WTC11 (cell line): ENCODE results near the gene ZBTB20. TPM values are rescaled to one million over a fixed set of nuclear protein-coding genes. Genes with fewer than 3 reads are reported as not detected.

Experiments
- ATAC-seq: fragments of 200-7000 bp; cut with Tn5 transposase; 2 replicates; pipeline ENCODE4 v1.10.0; 2021; ENCODE audit warnings: mild to moderate bottlenecking, moderate library complexity
- CTCF ChIA-PET: fragments of 300-600 bp; sonication (Branson Sonifier 250); formaldehyde crosslinking; loops from one replicate; lab custom pipeline; 2021; ENCODE audit warnings: antibody characterized with exemption; lab: Charles Lee
- POLR2A ChIA-PET: fragments of 350-600 bp; sonication (Branson Sonifier 250); formaldehyde crosslinking; loops from one replicate; lab custom pipeline; 2021; ENCODE audit warnings: antibody characterized with exemption; lab: Charles Lee
- DNase-seq: peaks from one replicate; pipeline ENCODE4 v3.0.0; 2021; ENCODE audit warnings: low spot score
- H3K27ac Mint-ChIP-seq: 2 replicates; pipeline ENCODE4 v1.8.0; 2021; ENCODE audit warnings: mixed read lengths
- H3K27me3 Mint-ChIP-seq: 2 replicates; pipeline ENCODE4 v1.8.0; 2021; ENCODE audit warnings: low read depth, mild to moderate bottlenecking, moderate library complexity, mixed read lengths
- H3K36me3 Mint-ChIP-seq: 2 replicates; pipeline ENCODE4 v1.8.0; 2021; ENCODE audit warnings: mixed read lengths
- H3K4me1 Mint-ChIP-seq: 2 replicates; pipeline ENCODE4 v1.8.0; 2022; ENCODE audit warnings: mixed read lengths
- H3K4me3 Mint-ChIP-seq: 2 replicates; pipeline ENCODE4 v1.8.0; 2021; ENCODE audit warnings: mild to moderate bottlenecking, moderate library complexity, mixed read lengths
- H3K9me3 Mint-ChIP-seq: 2 replicates; pipeline ENCODE4 v1.8.0; 2021; ENCODE audit warnings: mixed read lengths
- CREM ChIP-seq: sonication (generic); formaldehyde crosslinking; IDR thresholded peaks from 2 replicates; pipeline ENCODE4 v1.8.1; 2022; ENCODE audit warnings: mild to moderate bottlenecking, missing genetic modification reagents, moderate library complexity
- CTCF ChIP-seq: fragments of 200-600 bp; IDR thresholded peaks from 2 replicates; pipeline ENCODE4 v1.8.0; 2022; ENCODE audit warnings: antibody characterized with exemption
- ETV6 ChIP-seq: sonication (generic); formaldehyde crosslinking; IDR thresholded peaks from 2 replicates; pipeline ENCODE4 v1.8.1; 2022; ENCODE audit warnings: mild to moderate bottlenecking, missing genetic modification reagents
- FOXK1 ChIP-seq: sonication (generic); formaldehyde crosslinking; IDR thresholded peaks from 2 replicates; pipeline ENCODE4 v1.8.0; 2022; ENCODE audit warnings: mild to moderate bottlenecking, moderate library complexity, missing genetic modification reagents
- GABPB1 ChIP-seq: sonication (generic); formaldehyde crosslinking; IDR thresholded peaks from 2 replicates; pipeline ENCODE4 v1.8.1; 2023; ENCODE audit warnings: mild to moderate bottlenecking, missing genetic modification reagents
- HMGA2 ChIP-seq: fragments of 250-450 bp; sonication (Bioruptor Pico); IDR thresholded peaks from 2 replicates; pipeline ENCODE4 v1.4.0; 2021; ENCODE audit warnings: mild to moderate bottlenecking, moderate library complexity
- MYBL2 ChIP-seq: sonication (generic); formaldehyde crosslinking; IDR thresholded peaks from 2 replicates; pipeline ENCODE4 v1.8.1; 2023; ENCODE audit warnings: mild to moderate bottlenecking, moderate library complexity, missing genetic modification reagents
- NFYB ChIP-seq: sonication (generic); formaldehyde crosslinking; conservative IDR thresholded peaks from 2 replicates; pipeline ENCODE4 v1.8.0; 2022; ENCODE audit warnings: low read depth, missing genetic modification reagents
- NR1H2 ChIP-seq: sonication (generic); formaldehyde crosslinking; IDR thresholded peaks from 2 replicates; pipeline ENCODE4 v1.9.0; 2021; ENCODE audit warnings: mild to moderate bottlenecking, moderate library complexity, missing genetic modification reagents
- NR3C1 ChIP-seq: sonication (generic); formaldehyde crosslinking; conservative IDR thresholded peaks from 2 replicates; pipeline ENCODE4 v1.8.1; 2023; ENCODE audit warnings: low read depth, mild to moderate bottlenecking, missing genetic modification reagents
- SOX15 ChIP-seq: fragments of 250-450 bp; sonication (Bioruptor Pico); IDR thresholded peaks from 2 replicates; pipeline ENCODE4 v1.9.0; 2021; ENCODE audit warnings: mild to moderate bottlenecking
- ZNF317 ChIP-seq: sonication (generic); formaldehyde crosslinking; IDR thresholded peaks from 2 replicates; pipeline ENCODE4 v1.8.1; 2023; ENCODE audit warnings: low read depth, mild to moderate bottlenecking, moderate library complexity, missing genetic modification reagents, borderline replicate concordance
- ZNF416 ChIP-seq: fragments of 250-450 bp; sonication (Bioruptor Pico); IDR thresholded peaks from 2 replicates; pipeline ENCODE4 v1.9.0; 2021; ENCODE audit warnings: mild to moderate bottlenecking, inconsistent platforms
- ZNF425 ChIP-seq: fragments of 250-450 bp; sonication (Bioruptor Pico); conservative IDR thresholded peaks from 2 replicates; pipeline ENCODE4 v1.9.0; 2021; ENCODE audit warnings: mild to moderate bottlenecking
- ZSCAN18 ChIP-seq: fragments of 250-450 bp; sonication (Bioruptor Pico); IDR thresholded peaks from 2 replicates; pipeline ENCODE4 v2.1.2; 2022; ENCODE audit warnings: mild to moderate bottlenecking, moderate library complexity
- total RNA-seq: library from RNA; stranded (reverse); gene quantifications from 3 replicates; pipeline ENCODE4 v1.2.3, GENCODE V29; 2021
- TF ChIP-seq, protein P1 (sequence below): fragments of 250-450 bp; sonication (Bioruptor Pico); IDR thresholded peaks from 2 replicates; pipeline ENCODE4 v1.9.0; 2021; ENCODE audit warnings: mild to moderate bottlenecking
- TF ChIP-seq, protein P2 (sequence below): sonication (generic); formaldehyde crosslinking; IDR thresholded peaks from 2 replicates; pipeline ENCODE4 v1.8.0; 2022; ENCODE audit warnings: missing genetic modification reagents
- TF ChIP-seq, protein P3 (sequence below): sonication (generic); formaldehyde crosslinking; IDR thresholded peaks from 2 replicates; pipeline ENCODE4 v1.8.0; 2022; ENCODE audit warnings: mild to moderate bottlenecking, missing genetic modification reagents
- TF ChIP-seq, protein P4 (sequence below): sonication (generic); formaldehyde crosslinking; IDR thresholded peaks from 2 replicates; pipeline ENCODE4 v1.8.1; 2023; ENCODE audit warnings: mild to moderate bottlenecking, missing genetic modification reagents, moderate library complexity

The ZBTB20 gene
- total RNA-seq, 1 experiment from 2014 or later: 1.5 TPM

- Mint-ChIP-seq H3K4me1 (peaks cover 15% of the 10 kb centered on the region), H3K27me3 (peaks cover 67% of the 10 kb centered on the region), H3K4me3 (no peak overlapping the region), H3K9me3 (no peaks in the 10 kb centered on the region), H3K36me3 (no peaks in the 10 kb centered on the region)
- POLR2A ChIA-PET: no interaction called here
- ATAC-seq (peak; percentile 12; the same call in 1 of the 2 replicates), DNase-seq (no peak)
- TF ChIP-seq ZSCAN18 (no peak), CTCF (no peak), NFYB (no peak), ZNF416 (CRISPR knock-in tag) (no peak), ZNF317 (CRISPR knock-in tag) (no peak)
- TF ChIP-seq, protein P1, sequence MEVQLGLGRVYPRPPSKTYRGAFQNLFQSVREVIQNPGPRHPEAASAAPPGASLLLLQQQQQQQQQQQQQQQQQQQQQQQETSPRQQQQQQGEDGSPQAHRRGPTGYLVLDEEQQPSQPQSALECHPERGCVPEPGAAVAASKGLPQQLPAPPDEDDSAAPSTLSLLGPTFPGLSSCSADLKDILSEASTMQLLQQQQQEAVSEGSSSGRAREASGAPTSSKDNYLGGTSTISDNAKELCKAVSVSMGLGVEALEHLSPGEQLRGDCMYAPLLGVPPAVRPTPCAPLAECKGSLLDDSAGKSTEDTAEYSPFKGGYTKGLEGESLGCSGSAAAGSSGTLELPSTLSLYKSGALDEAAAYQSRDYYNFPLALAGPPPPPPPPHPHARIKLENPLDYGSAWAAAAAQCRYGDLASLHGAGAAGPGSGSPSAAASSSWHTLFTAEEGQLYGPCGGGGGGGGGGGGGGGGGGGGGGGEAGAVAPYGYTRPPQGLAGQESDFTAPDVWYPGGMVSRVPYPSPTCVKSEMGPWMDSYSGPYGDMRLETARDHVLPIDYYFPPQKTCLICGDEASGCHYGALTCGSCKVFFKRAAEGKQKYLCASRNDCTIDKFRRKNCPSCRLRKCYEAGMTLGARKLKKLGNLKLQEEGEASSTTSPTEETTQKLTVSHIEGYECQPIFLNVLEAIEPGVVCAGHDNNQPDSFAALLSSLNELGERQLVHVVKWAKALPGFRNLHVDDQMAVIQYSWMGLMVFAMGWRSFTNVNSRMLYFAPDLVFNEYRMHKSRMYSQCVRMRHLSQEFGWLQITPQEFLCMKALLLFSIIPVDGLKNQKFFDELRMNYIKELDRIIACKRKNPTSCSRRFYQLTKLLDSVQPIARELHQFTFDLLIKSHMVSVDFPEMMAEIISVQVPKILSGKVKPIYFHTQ (CRISPR knock-in tag): no peak
- TF ChIP-seq, all 79 proteins: peak for 0
- H3K27ac Mint-ChIP-seq: no peak overlapping the region
- CTCF ChIA-PET: interaction anchor here (0.5 kb wide), 1 partner anchor 74 kb away, joined by 3 read pairs; no protein-coding TSS in a partner anchor
Observed at GRCh38 chr3:114903213-114903612, 243.9 kb downstream of the ZBTB20 start.

DNA sequence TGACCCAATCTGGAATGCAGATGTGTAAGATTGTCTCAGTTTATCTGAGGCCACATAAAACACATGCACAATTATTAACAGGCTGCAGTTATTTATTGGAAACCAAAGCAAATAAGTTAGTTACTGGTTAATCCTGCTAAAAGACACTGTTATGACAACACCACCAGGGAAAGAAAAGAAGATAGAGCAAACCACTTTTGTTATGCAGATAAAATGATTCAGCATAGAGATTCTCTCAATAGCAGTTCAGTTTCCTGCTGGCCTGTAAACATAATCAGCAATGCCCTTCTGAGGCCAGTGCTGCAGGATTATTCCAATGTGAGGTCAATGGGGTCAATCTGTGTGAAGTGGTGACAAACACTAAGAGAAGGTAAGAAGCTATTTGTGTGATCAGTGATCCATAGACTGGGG is 244.4 kb downstream of the ZBTB20 start:
- peak; percentile 37; the same call in 1 of the 2 replicates for TF ChIP-seq FOXK1 (CRISPR knock-in tag)
- no peak for TF ChIP-seq HMGA2 (CRISPR knock-in tag)
- H3K27me3 Mint-ChIP-seq: peaks cover 69% of the 10 kb centered on the region
- H3K27ac Mint-ChIP-seq: no peak overlapping the region
- H3K4me1 Mint-ChIP-seq: peaks cover 15% of the 10 kb centered on the region
- POLR2A ChIA-PET: no interaction called here
- ATAC-seq (peak; percentile 96), DNase-seq (no peak)
- CTCF ChIA-PET: no interaction called here
- H3K4me3 Mint-ChIP-seq: no peak overlapping the region
- no peaks in the 10 kb centered on the region for H3K9me3 Mint-ChIP-seq
- H3K36me3 Mint-ChIP-seq: no peaks in the 10 kb centered on the region

GRCh38 chr3:114900908-114901307 is 246.2 kb downstream of the ZBTB20 start:
- Mint-ChIP-seq H3K9me3 (no peaks in the 10 kb centered on the region), H3K4me1 (peaks cover 15% of the 10 kb centered on the region), H3K4me3 (no peak overlapping the region), H3K27ac (no peak overlapping the region), H3K36me3 (no peaks in the 10 kb centered on the region), H3K27me3 (peaks cover 62% of the 10 kb centered on the region)
- POLR2A ChIA-PET: no interaction called here
- CTCF ChIA-PET: no interaction called here
- ATAC-seq (no peak), DNase-seq (no peak)
- TF ChIP-seq ZNF425 (CRISPR knock-in tag): no peak
- no peak for TF ChIP-seq NFYB
- no peak for TF ChIP-seq NR1H2 (CRISPR knock-in tag)
- TF ChIP-seq, protein P2, sequence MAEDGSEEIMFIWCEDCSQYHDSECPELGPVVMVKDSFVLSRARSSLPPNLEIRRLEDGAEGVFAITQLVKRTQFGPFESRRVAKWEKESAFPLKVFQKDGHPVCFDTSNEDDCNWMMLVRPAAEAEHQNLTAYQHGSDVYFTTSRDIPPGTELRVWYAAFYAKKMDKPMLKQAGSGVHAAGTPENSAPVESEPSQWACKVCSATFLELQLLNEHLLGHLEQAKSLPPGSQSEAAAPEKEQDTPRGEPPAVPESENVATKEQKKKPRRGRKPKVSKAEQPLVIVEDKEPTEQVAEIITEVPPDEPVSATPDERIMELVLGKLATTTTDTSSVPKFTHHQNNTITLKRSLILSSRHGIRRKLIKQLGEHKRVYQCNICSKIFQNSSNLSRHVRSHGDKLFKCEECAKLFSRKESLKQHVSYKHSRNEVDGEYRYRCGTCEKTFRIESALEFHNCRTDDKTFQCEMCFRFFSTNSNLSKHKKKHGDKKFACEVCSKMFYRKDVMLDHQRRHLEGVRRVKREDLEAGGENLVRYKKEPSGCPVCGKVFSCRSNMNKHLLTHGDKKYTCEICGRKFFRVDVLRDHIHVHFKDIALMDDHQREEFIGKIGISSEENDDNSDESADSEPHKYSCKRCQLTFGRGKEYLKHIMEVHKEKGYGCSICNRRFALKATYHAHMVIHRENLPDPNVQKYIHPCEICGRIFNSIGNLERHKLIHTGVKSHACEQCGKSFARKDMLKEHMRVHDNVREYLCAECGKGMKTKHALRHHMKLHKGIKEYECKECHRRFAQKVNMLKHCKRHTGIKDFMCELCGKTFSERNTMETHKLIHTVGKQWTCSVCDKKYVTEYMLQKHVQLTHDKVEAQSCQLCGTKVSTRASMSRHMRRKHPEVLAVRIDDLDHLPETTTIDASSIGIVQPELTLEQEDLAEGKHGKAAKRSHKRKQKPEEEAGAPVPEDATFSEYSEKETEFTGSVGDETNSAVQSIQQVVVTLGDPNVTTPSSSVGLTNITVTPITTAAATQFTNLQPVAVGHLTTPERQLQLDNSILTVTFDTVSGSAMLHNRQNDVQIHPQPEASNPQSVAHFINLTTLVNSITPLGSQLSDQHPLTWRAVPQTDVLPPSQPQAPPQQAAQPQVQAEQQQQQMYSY: no peak
- TF ChIP-seq SOX15 (CRISPR knock-in tag): no peak
- TF ChIP-seq, protein P3, sequence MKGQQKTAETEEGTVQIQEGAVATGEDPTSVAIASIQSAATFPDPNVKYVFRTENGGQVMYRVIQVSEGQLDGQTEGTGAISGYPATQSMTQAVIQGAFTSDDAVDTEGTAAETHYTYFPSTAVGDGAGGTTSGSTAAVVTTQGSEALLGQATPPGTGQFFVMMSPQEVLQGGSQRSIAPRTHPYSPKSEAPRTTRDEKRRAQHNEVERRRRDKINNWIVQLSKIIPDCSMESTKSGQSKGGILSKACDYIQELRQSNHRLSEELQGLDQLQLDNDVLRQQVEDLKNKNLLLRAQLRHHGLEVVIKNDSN: no peak
- TF ChIP-seq, protein P4, sequence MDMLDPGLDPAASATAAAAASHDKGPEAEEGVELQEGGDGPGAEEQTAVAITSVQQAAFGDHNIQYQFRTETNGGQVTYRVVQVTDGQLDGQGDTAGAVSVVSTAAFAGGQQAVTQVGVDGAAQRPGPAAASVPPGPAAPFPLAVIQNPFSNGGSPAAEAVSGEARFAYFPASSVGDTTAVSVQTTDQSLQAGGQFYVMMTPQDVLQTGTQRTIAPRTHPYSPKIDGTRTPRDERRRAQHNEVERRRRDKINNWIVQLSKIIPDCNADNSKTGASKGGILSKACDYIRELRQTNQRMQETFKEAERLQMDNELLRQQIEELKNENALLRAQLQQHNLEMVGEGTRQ: no peak
- TF ChIP-seq NR3C1 (CRISPR knock-in tag): no peak
- no peak for TF ChIP-seq ETV6
- TF ChIP-seq GABPB1 (CRISPR knock-in tag): no peak
- TF ChIP-seq MYBL2 (CRISPR knock-in tag): no peak
- no peak for TF ChIP-seq CREM (CRISPR knock-in tag)
